PC-3 (cell line): ENCODE data around the gene SLC38A3.

ENCODE experiments used
- CTCF ChIP-seq: fragments of 300-600 bp; sonication (generic); conservative IDR thresholded peaks from 2 replicates; pipeline ENCODE4 v1.5.1; 2017; ENCODE audit warnings: antibody characterized with exemption, low read depth, mild to moderate bottlenecking, low read length
- EZH2 ChIP-seq: fragments of 300-600 bp; sonication (generic); IDR thresholded peaks from one replicate; pipeline ENCODE4 v1.6.1; 2017; ENCODE audit warnings: antibody characterized with exemption, mild to moderate bottlenecking, low read length; ENCODE audit not compliant: unreplicated experiment
- EZH2phosphoT487 ChIP-seq: fragments of 300-600 bp; sonication (generic); IDR thresholded peaks from 2 replicates; pipeline ENCODE4 v1.6.1; 2018; ENCODE audit warnings: mild to moderate bottlenecking, antibody characterized with exemption, low read length, borderline replicate concordance

- TF ChIP-seq EZH2phosphoT487, result no peak
- TF ChIP-seq CTCF, result no peak
- no peak for TF ChIP-seq EZH2
These were observed 19.0 kb upstream of the SLC38A3 start for GRCh38 chr3:50186096-50186495.
